HT-29 (cell line): ENCODE data around the gene KPNA1. TPM values are rescaled to one million over a fixed set of nuclear protein-coding genes. Genes with fewer than 3 reads are reported as not detected.

ENCODE experiments used
- DNase-seq: peaks from one replicate; pipeline ENCODE4 v3.0.0-alpha.2; 2015; ENCODE audit warnings: low spot score
- small RNA-seq: library from RNA; depleted of rRNA; stranded (forward); fragments of <200 nt; gene quantifications from one replicate; pipeline ENCODE3, GENCODE V24; 2014
- total RNA-seq: library from RNA; depleted of rRNA; stranded (reverse); fragments of >200 nt; shearing (Covaris generic); gene quantifications from 2 replicates; pipeline ENCODE4 v1.2.3, GENCODE V29; 2014; rRNA removed

Gene KPNA1
- total RNA-seq, 1 experiment from 2014 or later, result 26.9 TPM

GRCh38 chr3:122383771-122384697 lies 130.7 kb downstream of the KPNA1 start, which contains the start of gene FAM162A:
TSS of gene FAM162A (plus strand) at chr3:122384182. CDS start at chr3:122384266, 84 bp downstream.
- peak; percentile 99 for DNase-seq

- peak; percentile 97 for DNase-seq
These were observed 131.7 kb downstream of the KPNA1 start, which contains the start of gene MIX23 for GRCh38 chr3:122382888-122383666. TSS of gene MIX23 (minus strand) at chr3:122383231. CDS start at chr3:122383224, 7 bp downstream.

GRCh38 chr3:122377975-122378374 lies 136.8 kb downstream of the KPNA1 start:
- DNase-seq, result no peak

GRCh38 chr3:122374034-122374433 lies 140.7 kb downstream of the KPNA1 start:
- DNase-seq, result no peak

Small RNA genes lying within 50 kb of the gene (small RNA-seq; reads per million reads assigned to genes)
- gene AC083798.1 (not detected), gene AC096861.1 (not detected)

Other genes with a start within 250 kb of the KPNA1 start
- not detected in 2 replicates for gene CSTA, start 189.7 kb downstream of the KPNA1 start, total RNA-seq
- gene MIX23, start 131.7 kb downstream of the KPNA1 start, total RNA-seq, result 37.8 and 38.3 TPM in 2 replicates
- 40.5 and 43.3 TPM in 2 replicates for gene FAM162A, start 130.8 kb downstream of the KPNA1 start, total RNA-seq
- gene WDR5B, start 98.9 kb downstream of the KPNA1 start, total RNA-seq, result 2.6 and 3.9 TPM in 2 replicates
- gene PARP9, start 49.4 kb upstream of the KPNA1 start, total RNA-seq, result 14.6 and 19.9 TPM in 2 replicates
- gene DTX3L, start 49.4 kb upstream of the KPNA1 start, total RNA-seq, result 13.9 and 18.3 TPM in 2 replicates
- gene PARP15, start 62.7 kb upstream of the KPNA1 start, total RNA-seq, result not detected in 2 replicates
- 42.4 and 50.7 TPM in 2 replicates for gene PARP14, start 165.9 kb upstream of the KPNA1 start, total RNA-seq